ENCODE measurements around the gene EDDM3A. TPM values are rescaled to one million over a fixed set of nuclear protein-coding genes. Genes with fewer than 3 reads are reported as not detected.

Gene EDDM3A
- total and polyA plus RNA-seq, 10 of the 15 experiments (the other 5 are each of a cell fraction or from before 2014, with no cell fraction given) = not detected

GRCh38 chr14:20732979-20733635, 12.6 kb upstream of the EDDM3A start (continued):
- TF ChIP-seq, protein P1, sequence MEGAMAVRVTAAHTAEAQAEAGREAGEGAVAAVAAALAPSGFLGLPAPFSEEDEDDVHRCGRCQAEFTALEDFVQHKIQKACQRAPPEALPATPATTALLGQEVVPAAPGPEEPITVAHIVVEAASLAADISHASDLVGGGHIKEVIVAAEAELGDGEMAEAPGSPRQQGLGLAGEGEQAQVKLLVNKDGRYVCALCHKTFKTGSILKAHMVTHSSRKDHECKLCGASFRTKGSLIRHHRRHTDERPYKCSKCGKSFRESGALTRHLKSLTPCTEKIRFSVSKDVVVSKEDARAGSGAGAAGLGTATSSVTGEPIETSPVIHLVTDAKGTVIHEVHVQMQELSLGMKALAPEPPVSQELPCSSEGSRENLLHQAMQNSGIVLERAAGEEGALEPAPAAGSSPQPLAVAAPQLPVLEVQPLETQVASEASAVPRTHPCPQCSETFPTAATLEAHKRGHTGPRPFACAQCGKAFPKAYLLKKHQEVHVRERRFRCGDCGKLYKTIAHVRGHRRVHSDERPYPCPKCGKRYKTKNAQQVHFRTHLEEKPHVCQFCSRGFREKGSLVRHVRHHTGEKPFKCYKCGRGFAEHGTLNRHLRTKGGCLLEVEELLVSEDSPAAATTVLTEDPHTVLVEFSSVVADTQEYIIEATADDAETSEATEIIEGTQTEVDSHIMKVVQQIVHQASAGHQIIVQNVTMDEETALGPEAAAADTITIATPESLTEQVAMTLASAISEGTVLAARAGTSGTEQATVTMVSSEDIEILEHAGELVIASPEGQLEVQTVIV (IDR thresholded peaks at IDR 0.05; ENCODE audit: borderline replicate concordance, partially characterized antibody) = no peak
- no peak for TF ChIP-seq EED (IDR thresholded peaks at IDR 0.05; ENCODE audit: low read depth)
- TF ChIP-seq ZBED1 (IDR thresholded peaks at IDR 0.05; ENCODE audit: borderline replicate concordance) = no peak
- no peak for TF ChIP-seq IRF5 (IDR thresholded peaks at IDR 0.05; ENCODE audit: borderline replicate concordance)
- TF ChIP-seq SRF (IDR thresholded peaks at IDR 0.05; ENCODE audit: low read depth in 2 of 2, low read length in 2 of 2) = no peak

GRCh38 chr14:20733684-20734429, 11.8 kb upstream of the EDDM3A start:
- Histone ChIP-seq H3K9ac (ENCODE audit: control insufficient read depth, insufficient read depth, low read length) (no peak overlapping the region), H3K4me2 (ENCODE audit: control insufficient read depth, insufficient read depth) (no peak overlapping the region), H3K36me3 (ENCODE audit: control insufficient read depth in 2 of 2, insufficient read depth in 2 of 2, low read length in 1 of 2) (no peaks in the 10 kb centered on the region), H3K27me3 (replicated peaks in 1 of 2; ENCODE audit: control insufficient read depth in 2 of 2, insufficient read depth in 2 of 2, low read length in 1 of 2) (peaks cover 0 to 3% of the 10 kb centered on the region in 2 experiments; a peak in 2 of 4 replicates), H3K4me1 (ENCODE audit: control insufficient read depth, insufficient read depth, low read length) (no peaks in the 10 kb centered on the region), H3K9me3 (replicated peaks; ENCODE audit: control insufficient read depth, insufficient read depth, low read length) (no peaks in the 10 kb centered on the region), H3K4me3 (no peak overlapping the region), H3K27ac (ENCODE audit: control insufficient read depth, insufficient read depth) (no peak overlapping the region), H3K79me2 (ENCODE audit: control insufficient read depth, insufficient read depth, low read length) (no peaks in the 10 kb centered on the region), H4K20me1 (ENCODE audit: control insufficient read depth, insufficient read depth) (no peaks in the 10 kb centered on the region), H2AFZ (ENCODE audit: control insufficient read depth, low read depth, low read length) (no peak overlapping the region)
- ChIA-PET CTCF (interaction anchor here (1.1 to 2.5 kb wide), 2 partner anchors 24 to 125 kb away, joined by 3 to 9 read pairs; no protein-coding TSS in a partner anchor), RAD21 (ENCODE audit: unreplicated experiment) (interaction anchor here (0.6 kb wide), 2 partner anchors 19 to 242 kb away, joined by 3 read pairs; no protein-coding TSS in a partner anchor), SMC1A (ENCODE audit: uncharacterized antibody, unreplicated experiment) (no interaction called here), POLR2A (no interaction called here)
- no peak for ATAC-seq
- intact Hi-C loops (cut with micrococcal nuclease; ENCODE audit: unreplicated experiment) = no loop called here
- in situ Hi-C loops (cut with MboI) = no loop called here
- WGBS (ENCODE audit: insufficient coverage, insufficient replicate concordance, low lambda C conversion rate, missing lambda C conversion rate) = 28% methylated on average over 6 of the region's 6 CpGs
- no peak for FAIRE-seq
- DNase-seq (ENCODE audit: low read depth, low spot score) = no peak
- no TSS peak for BruUV-seq (replicated peaks)
- TF ChIP-seq MTA2 (IDR thresholded peaks at IDR 0.05; ENCODE audit: low read depth) (no peak), BCL11A (IDR thresholded peaks at IDR 0.05; ENCODE audit: low read depth, low read length) (no peak), PML (IDR thresholded peaks at IDR 0.05; ENCODE audit: low read length) (no peak), IRF5 (IDR thresholded peaks at IDR 0.05; ENCODE audit: borderline replicate concordance) (no peak), ATF2 (IDR thresholded peaks at IDR 0.05; ENCODE audit: low read length) (no peak), E2F4 (IDR thresholded peaks at IDR 0.05; ENCODE audit: low read depth, low read length) (no peak), SMAD5 (IDR thresholded peaks at IDR 0.05; ENCODE audit: low read depth) (no peak), NBN (IDR thresholded peaks at IDR 0.05) (no peak), JUND (IDR thresholded peaks at IDR 0.05; ENCODE audit: low read depth, low read length) (no peak)

All from GM12878 (cell line).